Activated naive CD8-positive, alpha-beta T cell (primary cell): ENCODE results near the gene OR10A3.
A peak's percentile ranks its signal among the peaks of the same experiment; 100 is the strongest.
"Not testable (repeated sequence)": the region's sequence is repeated elsewhere in the genome, so short reads cannot be mapped to it uniquely, and the experiment has no call there.

Source experiments
- H3K27ac Mint-ChIP-seq: one replicate; pipeline ENCODE4 v1.8.0; 2021; ENCODE audit warnings: mixed read lengths
- H3K27me3 Mint-ChIP-seq: one replicate; pipeline ENCODE4 v1.8.0; 2021; ENCODE audit warnings: mixed read lengths
- H3K36me3 Mint-ChIP-seq: one replicate; pipeline ENCODE4 v1.8.0; 2021; ENCODE audit warnings: mixed read lengths
- H3K4me1 Mint-ChIP-seq: one replicate; pipeline ENCODE4 v1.8.0; 2021; ENCODE audit warnings: low read depth, mixed read lengths
- H3K4me3 Mint-ChIP-seq: one replicate; pipeline ENCODE4 v1.8.0; 2021; ENCODE audit warnings: mild to moderate bottlenecking, mixed read lengths
- H3K9me3 Mint-ChIP-seq: one replicate; pipeline ENCODE4 v1.8.0; 2021; ENCODE audit warnings: low read depth, mixed read lengths

OR10A3 gene, protein sequence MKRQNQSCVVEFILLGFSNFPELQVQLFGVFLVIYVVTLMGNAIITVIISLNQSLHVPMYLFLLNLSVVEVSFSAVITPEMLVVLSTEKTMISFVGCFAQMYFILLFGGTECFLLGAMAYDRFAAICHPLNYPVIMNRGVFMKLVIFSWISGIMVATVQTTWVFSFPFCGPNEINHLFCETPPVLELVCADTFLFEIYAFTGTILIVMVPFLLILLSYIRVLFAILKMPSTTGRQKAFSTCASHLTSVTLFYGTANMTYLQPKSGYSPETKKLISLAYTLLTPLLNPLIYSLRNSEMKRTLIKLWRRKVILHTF

DNA sequence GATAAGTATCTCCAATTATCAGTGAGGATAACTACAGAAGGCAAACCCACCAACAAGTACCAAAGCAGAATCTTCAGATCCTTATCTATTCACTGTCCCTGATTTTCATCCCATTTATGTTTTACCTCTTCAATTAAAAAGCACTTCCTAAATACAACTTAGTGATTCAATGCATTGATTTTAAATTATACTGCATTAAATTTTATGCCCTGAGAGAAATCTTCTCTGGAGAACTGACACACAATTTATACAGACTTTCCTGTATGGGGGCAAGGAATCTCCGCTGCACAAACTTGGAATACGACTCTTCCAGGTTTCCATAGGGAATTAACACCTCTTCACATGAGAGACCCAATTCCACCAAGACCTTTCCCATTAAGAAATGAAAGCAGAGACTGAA lies at the start of gene OR10A3:
TSS of gene OR10A3 (minus strand) at position 101 of the 400 bp plus-strand sequence. CDS start 2,188 bp downstream, outside the sequence.
- no peak within 1 kb of the TSS for H3K4me3 Mint-ChIP-seq

DNA sequence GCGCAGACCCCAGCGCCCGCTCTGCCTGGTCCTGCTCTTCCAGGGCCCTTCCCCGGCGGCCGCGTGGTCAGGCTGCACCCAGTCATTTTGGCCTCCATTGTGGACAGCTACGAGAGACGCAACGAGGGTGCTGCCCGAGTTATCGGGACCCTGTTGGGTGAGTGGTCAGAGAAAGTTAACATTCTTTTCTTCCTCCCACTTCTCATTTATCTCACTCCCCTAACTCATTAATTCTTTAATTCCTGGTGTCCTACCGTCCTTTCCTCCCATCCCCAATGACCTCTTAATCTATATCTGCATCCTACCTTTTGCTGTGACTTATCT lies 46.0 kb upstream of the OR10A3 start:
- H3K36me3 Mint-ChIP-seq, H3K27me3 Mint-ChIP-seq, H3K9me3 Mint-ChIP-seq: not testable (repeated sequence)
- Mint-ChIP-seq H3K4me1 (peaks cover 46% of the 10 kb centered on the region), H3K27ac (peak overlapping the region; percentile 98), H3K4me3 (peak overlapping the region; percentile 98)

More for the DNA sequence above, at the start of gene OR10A3:
- H3K36me3 Mint-ChIP-seq = no peaks in the 10 kb centered on the region
- H3K9me3 Mint-ChIP-seq = peaks cover 24% of the 10 kb centered on the region
- no peak within 1 kb of the TSS for H3K27ac Mint-ChIP-seq
- no peaks in the 10 kb centered on the region for H3K4me1 Mint-ChIP-seq
- H3K27me3 Mint-ChIP-seq = peaks cover 4% of the 10 kb centered on the region

DNA sequence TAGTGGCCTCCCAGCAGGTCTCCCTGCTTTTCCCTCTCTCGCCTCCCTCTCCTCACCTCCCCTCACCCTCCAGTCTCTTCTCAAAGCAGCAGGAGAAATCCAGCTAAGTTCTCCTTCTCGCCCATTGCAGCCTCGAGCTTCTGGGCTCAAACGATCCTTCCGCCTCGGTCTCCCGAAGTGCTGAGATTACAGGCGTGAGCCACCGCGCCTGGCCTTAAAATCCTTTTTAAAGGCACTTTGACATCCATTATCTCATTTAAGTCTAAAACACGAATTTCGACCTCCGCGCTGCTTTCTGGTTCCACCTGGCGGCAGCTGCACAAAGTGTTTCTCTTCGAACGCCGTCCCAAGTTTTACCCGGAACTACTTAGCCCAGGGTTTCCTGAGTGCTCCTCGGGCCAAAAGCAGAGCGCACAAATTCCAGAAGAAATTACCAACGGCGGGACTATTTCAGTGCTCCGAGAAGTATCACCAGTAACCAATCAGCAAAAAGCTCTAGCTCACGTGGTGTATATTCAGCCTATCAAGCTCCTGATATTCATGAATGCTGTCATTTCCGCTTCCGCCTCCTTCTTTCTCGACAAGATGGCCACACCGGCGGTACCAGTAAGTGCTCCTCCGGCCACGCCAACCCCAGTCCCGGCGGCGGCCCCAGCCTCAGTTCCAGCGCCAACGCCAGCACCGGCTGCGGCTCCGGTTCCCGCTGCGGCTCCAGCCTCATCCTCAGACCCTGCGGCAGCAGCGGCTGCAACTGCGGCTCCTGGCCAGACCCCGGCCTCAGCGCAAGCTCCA lies 45.5 kb upstream of the OR10A3 start, which contains the start of gene EIF3F:
TSS of gene EIF3F (plus strand) at position 570 of the 792 bp plus-strand sequence. CDS start at position 586, 16 bp downstream.
- H3K4me1 Mint-ChIP-seq = peaks cover 46% of the 10 kb centered on the region
- H3K27ac Mint-ChIP-seq = peak within 1 kb of the TSS; percentile 98
- no peaks in the 10 kb centered on the region for H3K9me3 Mint-ChIP-seq
- H3K27me3 Mint-ChIP-seq = no peaks in the 10 kb centered on the region
- peaks cover 4% of the 10 kb centered on the region for H3K36me3 Mint-ChIP-seq
- H3K4me3 Mint-ChIP-seq = peak within 1 kb of the TSS; percentile 98

DNA sequence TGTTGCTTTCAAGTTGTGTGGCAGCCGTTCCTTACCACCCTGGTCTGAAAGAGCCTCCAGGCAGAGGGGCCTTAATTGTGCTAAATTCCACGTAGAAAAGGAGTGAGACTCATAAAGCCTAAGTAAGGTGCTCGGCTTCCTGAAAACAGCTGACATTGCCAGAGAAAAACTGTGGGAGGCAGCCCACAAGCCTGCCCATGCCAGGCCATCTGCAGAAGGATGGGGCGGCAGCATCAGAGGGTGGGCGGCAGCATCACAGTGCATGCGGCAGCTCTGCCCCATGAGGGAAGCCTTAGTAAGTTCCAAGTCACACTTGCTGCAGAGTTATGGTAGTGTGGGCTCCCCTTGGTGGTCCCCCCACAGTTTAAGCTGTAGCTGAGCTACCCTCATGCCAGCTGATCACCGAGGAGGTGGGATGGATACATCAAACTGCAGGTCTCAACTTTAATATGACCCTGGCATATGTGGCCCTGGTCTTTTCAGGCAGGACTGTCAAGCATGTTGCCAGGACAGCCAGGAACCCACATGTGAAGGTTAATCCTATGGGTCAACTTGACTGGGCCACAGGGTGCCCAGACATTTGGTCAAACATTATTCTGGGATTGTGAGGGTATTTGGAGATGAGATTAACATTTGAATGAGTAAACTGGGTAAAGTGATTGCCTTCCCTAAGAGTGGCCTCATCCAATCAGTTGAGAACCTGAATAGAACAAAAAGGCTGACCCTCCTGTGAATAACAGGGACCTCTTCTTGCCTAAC lies 42.5 kb upstream of the OR10A3 start:
- H3K4me1 Mint-ChIP-seq = peaks cover 26% of the 10 kb centered on the region
- no peaks in the 10 kb centered on the region for H3K27me3 Mint-ChIP-seq
- H3K9me3 Mint-ChIP-seq = no peaks in the 10 kb centered on the region
- peaks cover 3% of the 10 kb centered on the region for H3K36me3 Mint-ChIP-seq
- no peak overlapping the region for H3K4me3 Mint-ChIP-seq
- no peak overlapping the region for H3K27ac Mint-ChIP-seq

DNA sequence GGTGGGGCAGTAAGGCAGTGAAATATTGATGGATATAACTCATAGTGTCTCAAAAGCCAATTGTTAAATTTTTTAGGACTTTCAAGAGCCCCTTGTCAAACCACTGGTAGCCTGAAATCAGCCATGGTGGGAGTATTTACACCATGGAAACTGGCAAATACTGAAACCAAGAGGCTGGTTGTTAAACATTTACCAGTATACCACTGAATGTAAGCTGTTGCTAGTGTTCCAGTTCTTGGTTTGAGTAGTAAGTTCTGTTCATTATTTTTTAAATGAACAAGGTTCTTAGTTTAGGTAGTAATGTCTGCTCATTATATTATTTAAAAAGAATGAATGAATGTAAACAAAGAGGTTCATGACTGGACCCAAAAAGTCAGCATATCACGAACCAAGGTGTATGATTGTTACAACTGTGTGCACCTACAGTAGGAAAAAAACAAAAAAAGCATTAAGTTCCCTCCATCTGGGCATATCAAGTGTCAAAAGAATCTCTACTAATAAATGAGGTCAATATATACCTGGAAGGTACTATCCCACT lies 41.1 kb upstream of the OR10A3 start:
- H3K27ac Mint-ChIP-seq = no peak overlapping the region
- no peak overlapping the region for H3K4me3 Mint-ChIP-seq
- peaks cover 17% of the 10 kb centered on the region for H3K4me1 Mint-ChIP-seq
- no peaks in the 10 kb centered on the region for H3K9me3 Mint-ChIP-seq
- H3K36me3 Mint-ChIP-seq = no peaks in the 10 kb centered on the region
- H3K27me3 Mint-ChIP-seq = no peaks in the 10 kb centered on the region

DNA sequence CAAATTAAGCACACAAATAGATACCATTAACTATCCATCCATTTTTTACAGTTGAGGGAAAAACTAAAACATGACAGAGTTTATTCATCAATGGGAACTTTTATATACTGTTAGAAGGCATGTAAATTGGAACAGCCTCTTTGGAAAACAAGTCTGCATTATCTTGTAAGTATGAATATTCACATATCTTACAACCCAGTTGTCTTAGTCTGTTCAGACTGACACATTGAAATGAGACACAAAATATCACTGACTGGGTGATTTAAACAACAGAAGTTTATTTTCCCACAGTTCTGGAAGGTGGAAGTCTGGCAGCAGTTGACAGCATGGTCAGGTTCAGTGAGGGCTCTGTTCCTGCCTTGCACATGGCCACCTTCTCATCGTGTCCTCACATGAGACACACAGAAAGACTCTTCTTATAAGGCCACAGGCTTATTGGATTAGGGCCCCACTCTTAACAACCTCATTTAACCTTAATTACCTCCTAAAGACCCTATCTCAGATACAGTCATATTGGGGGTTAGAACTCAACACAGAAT lies 40.2 kb upstream of the OR10A3 start:
- H3K27ac Mint-ChIP-seq = no peak overlapping the region
- H3K27me3 Mint-ChIP-seq = no peaks in the 10 kb centered on the region
- H3K36me3 Mint-ChIP-seq = no peaks in the 10 kb centered on the region
- no peak overlapping the region for H3K4me3 Mint-ChIP-seq
- no peaks in the 10 kb centered on the region for H3K9me3 Mint-ChIP-seq
- H3K4me1 Mint-ChIP-seq = peaks cover 14% of the 10 kb centered on the region

DNA sequence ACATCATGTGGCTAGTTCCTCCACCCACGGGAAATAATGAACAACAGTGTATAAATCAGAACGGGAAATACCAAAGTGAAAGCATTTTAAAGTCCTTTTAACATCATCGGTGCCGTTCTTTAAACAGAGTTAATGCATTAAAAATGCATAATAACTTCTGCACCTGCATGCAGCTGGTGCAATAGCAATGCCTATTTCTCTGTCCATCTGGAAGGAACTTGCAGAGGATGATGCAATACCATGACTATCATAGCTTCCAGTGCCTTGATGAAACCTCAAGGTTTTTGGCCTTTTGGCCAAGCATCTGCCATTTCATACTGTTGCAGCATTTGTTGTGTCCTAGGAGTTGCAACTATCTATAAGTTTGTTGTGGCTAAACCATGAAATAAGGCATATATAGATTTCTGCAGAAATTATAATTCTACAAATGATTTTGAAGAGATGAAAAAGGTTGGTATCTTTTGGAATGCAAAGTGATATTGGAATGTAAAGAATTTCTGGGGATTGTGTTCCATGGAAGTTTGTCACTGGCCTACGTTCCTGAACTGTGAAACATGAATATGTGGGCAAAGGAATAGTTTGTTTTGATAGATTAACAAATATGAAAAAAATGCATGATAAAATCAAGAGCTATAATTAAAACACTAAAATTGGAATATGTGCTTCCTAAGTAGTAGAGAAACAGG lies 35.9 kb upstream of the OR10A3 start:
- H3K27ac Mint-ChIP-seq = no peak overlapping the region
- no peaks in the 10 kb centered on the region for H3K36me3 Mint-ChIP-seq
- H3K27me3 Mint-ChIP-seq = no peaks in the 10 kb centered on the region
- H3K4me1 Mint-ChIP-seq = no peaks in the 10 kb centered on the region
- H3K4me3 Mint-ChIP-seq = no peak overlapping the region
- no peaks in the 10 kb centered on the region for H3K9me3 Mint-ChIP-seq

DNA sequence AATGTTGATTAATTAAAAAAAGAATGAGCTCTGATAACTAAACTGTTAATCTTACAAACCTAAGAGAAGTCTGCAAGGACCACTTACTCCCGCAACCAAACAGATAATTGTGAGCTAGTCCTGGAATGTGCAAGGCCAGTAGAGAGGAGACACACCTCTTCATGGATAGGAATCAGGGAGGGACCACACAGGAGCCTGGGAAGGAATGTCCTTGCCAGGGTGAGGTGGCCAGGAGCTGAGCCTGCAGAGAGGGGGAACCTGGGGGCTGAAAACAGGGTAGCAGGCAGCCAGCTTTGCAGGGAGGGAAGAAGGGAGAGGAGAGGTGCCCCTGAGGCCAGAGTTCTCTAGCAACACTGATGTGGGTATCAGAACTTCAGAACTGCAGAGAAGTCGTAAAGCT lies 33.2 kb upstream of the OR10A3 start:
- H3K4me3 Mint-ChIP-seq = no peak overlapping the region
- H3K27me3 Mint-ChIP-seq = no peaks in the 10 kb centered on the region
- no peaks in the 10 kb centered on the region for H3K36me3 Mint-ChIP-seq
- H3K4me1 Mint-ChIP-seq = no peaks in the 10 kb centered on the region
- H3K27ac Mint-ChIP-seq = no peak overlapping the region
- no peaks in the 10 kb centered on the region for H3K9me3 Mint-ChIP-seq

DNA sequence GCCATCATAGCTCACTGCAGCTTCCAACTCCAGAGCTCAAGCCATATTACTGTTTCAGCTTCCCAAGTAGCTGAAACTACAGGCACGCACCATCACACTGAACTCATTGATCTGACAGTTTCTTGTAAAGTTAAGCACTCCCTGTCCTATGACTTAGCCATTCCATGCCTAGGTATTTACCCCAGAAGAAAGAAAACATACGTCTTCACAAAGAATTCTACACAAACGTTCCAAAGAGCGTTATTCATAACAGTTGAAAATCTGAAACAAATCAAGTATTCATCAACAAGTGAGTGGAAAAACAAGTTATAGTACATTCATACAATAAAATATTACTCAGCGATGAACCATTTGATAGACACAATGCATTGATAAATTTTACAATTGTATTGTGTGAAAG lies 31.5 kb upstream of the OR10A3 start:
- H3K27ac Mint-ChIP-seq = no peak overlapping the region
- H3K4me1 Mint-ChIP-seq = no peaks in the 10 kb centered on the region

DNA sequence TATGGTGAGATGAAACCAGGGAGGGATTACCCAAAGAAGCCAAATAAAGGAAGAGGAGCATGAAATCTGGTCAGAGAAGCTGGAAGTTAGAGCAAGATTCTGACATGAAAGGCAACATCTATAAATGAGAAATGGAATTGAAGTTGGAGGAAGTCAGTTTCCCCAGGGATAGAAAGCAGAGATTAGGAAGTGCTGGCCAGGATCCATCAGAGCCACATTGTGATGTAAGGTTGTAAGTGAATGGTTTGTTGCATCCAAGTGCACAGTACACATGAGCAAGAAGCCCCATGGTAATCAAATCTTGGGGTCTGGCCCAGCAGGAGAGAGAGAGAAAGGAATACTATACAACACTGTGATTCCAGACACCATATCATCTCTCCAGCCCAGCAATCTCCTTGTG lies 30.3 kb upstream of the OR10A3 start:
- H3K4me1 Mint-ChIP-seq = no peaks in the 10 kb centered on the region
- H3K9me3 Mint-ChIP-seq = no peaks in the 10 kb centered on the region
- no peaks in the 10 kb centered on the region for H3K27me3 Mint-ChIP-seq
- no peak overlapping the region for H3K27ac Mint-ChIP-seq
- H3K36me3 Mint-ChIP-seq = no peaks in the 10 kb centered on the region
- no peak overlapping the region for H3K4me3 Mint-ChIP-seq

More for the DNA sequence above, 31.5 kb upstream of the OR10A3 start:
- Mint-ChIP-seq H3K27me3 (no peaks in the 10 kb centered on the region), H3K36me3 (no peaks in the 10 kb centered on the region), H3K9me3 (no peaks in the 10 kb centered on the region), H3K4me3 (no peak overlapping the region)

DNA sequence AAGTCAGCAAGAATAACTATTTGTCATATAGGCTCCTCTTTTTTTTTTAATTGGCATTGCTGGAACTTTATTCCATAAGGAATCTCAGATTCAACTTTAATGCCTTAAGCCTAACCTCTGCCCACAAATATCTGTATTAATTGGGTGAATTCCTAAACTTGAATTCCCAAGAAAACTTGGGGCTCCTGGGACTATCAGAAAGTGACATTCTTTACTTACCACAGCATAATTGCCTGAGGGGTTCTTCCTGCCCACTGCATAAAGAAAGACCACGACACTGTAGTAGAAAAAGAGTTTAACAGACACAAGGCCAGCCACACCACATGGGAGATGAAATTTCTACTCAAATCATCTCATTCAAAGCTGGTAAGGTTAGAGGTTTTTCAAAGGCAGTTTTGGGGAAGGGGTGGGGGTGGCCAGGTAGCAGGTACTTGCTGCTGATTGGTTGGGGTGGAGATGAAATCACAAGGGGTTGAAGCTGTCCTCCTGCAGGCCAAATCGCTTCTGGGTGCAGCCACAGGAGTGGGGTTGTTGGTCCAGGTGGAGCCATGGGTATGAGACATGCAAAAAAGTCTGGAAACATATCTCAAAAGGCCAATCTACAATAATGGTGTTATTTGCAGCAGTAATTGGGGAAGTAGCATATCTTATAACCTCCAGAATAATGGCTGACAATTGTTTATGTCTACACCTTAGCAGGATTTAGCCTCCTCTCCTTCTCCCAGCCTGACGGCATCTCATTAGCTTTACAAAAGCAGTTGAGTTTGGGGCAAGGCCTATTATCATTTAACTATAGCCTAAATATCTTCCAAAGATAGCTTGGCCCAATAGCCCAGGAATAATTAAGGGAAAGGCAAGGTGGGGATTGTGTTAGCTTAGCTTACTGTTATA lies 28.5 kb upstream of the OR10A3 start:
- H3K27ac Mint-ChIP-seq = no peak overlapping the region
- no peak overlapping the region for H3K4me3 Mint-ChIP-seq
- H3K4me1 Mint-ChIP-seq = no peaks in the 10 kb centered on the region
- no peaks in the 10 kb centered on the region for H3K27me3 Mint-ChIP-seq
- H3K36me3 Mint-ChIP-seq = no peaks in the 10 kb centered on the region
- no peaks in the 10 kb centered on the region for H3K9me3 Mint-ChIP-seq

DNA sequence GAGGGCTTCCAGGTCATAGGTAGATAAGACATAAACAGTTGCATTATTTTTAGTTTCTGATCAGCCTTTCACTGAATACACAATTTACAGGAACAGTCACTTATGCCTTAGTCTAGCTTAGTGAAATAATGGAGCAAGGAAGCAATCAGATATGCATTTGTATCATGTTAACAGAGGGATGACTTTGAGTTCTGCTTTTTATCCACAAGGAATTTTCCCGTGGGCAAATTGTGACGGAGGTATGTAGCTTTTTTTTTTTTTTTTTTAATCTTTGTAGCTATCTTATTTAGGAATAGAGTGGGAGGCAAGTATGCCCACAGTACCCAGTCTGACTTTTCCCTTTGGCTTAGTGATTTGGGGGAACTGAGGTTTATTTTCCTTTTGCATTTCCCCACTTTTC lies 27.2 kb upstream of the OR10A3 start:
- H3K4me3 Mint-ChIP-seq = no peak overlapping the region
- H3K9me3 Mint-ChIP-seq = no peaks in the 10 kb centered on the region
- H3K27ac Mint-ChIP-seq = no peak overlapping the region
- H3K4me1 Mint-ChIP-seq = no peaks in the 10 kb centered on the region
- no peaks in the 10 kb centered on the region for H3K27me3 Mint-ChIP-seq
- no peaks in the 10 kb centered on the region for H3K36me3 Mint-ChIP-seq

DNA sequence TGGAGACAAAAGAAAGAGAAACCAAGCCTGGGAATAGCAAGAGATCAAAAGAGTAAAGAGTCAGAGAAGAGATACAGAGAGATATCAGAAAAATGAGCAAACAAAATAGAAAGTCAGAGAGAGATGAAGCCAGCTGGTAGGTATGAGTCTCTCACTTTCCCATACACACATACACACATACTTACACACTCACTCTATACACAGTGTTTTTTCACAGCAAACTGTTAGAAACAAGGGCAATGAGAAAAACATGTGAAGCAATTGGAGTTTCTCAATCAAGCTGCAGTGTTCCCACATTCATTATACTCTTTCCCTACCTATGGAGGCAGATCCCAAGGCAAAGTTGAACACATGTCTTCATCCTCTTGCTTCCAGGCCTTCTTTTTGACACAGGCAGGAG lies 26.3 kb upstream of the OR10A3 start:
- H3K27ac Mint-ChIP-seq = no peak overlapping the region
- no peaks in the 10 kb centered on the region for H3K9me3 Mint-ChIP-seq
- no peaks in the 10 kb centered on the region for H3K36me3 Mint-ChIP-seq
- H3K4me3 Mint-ChIP-seq = no peak overlapping the region
- H3K4me1 Mint-ChIP-seq = no peaks in the 10 kb centered on the region
- H3K27me3 Mint-ChIP-seq = no peaks in the 10 kb centered on the region
